GM21717 (cell line): ENCODE data around the gene MYOF.
"Not testable (repeated sequence)": the region's sequence is repeated elsewhere in the genome, so short reads cannot be mapped to it uniquely, and the experiment has no call there.

ENCODE experiments used
- ATAC-seq: cut with Tn5 transposase; IDR thresholded peaks from one replicate; pipeline ENCODE4 v1.9.1; 2021; ENCODE audit warnings: mild to moderate bottlenecking, moderate library complexity; ENCODE audit not compliant: unreplicated experiment

The MYOF gene

DNA sequence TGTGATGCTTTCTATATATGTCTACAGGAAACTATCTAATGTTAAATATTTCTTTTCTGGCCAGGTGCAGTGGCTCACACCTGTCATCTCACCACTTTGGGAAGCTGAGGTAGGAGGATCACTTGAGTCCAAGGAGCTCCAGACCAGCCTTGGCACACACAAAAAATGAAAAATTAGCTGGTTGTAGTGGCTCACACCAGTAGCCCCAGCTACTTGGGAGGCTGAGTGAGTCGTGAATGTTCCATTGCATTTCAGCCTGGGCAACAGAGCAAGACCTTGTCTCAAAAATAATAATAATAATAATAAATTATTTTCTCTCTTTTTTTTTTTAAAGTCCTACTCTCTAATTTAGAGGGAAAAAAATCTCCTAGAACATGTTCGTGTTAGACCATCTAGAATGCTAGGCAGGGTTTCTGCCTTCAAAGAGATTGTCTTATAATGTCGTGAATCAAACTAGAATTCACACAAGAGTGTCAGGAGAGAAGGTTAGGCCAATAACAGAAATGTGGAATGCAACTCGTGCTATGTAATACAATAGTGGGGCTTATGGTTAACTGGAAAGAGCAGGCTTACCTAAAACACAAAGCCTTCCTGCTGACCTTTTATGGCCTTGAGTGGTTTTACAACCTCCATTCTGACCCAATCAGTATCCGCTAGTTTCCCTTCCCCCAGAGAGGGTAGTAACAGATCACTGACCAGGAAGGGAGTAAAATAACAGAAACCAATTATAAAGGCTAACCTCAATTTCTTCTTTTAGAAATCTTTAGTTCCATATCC is 46.3 kb downstream of the MYOF start:
- ATAC-seq, result no peak

DNA sequence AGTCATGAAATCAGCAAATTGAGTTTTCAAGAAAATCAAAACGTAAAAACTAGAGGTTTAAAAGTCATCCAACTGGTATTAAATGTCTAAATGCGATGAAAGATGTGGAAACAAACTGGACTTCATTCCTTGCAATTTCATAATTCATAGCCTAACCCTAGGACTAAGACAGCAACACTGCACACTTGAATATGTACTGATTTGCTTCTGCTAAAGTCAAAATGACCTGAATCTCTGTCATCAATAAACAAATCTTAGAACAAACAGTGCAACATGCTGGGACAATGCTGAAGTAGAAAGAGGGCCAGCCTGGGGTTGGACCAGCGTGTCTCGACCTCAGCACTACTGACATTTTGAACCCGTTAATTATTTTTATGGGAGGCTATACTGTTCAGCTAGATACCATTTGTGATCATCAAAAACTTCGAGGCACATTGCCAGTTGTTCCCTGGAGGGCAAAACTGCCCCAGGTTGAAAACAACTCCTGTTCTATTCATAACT is 47.1 kb downstream of the MYOF start:
- ATAC-seq, result no peak

DNA sequence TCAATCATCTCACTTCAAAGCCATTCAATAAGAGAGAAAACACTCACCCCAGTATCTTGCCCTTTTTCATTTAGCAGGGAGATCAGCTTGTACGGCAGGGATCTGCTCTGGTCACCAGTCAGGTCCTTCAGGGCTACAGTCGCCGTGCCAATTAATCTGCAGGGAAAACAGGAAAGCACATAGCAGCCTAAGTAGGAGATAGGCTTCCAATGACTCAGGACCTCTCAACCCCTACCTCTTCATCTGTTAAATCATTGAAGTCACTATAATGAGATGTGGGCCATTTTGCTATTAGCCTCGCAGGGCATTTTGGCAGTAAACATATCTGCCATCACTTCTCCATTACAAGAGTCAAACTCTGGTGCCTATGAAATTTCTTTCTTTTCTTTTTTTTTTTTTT is 50.8 kb downstream of the MYOF start:
- no peak for ATAC-seq

DNA sequence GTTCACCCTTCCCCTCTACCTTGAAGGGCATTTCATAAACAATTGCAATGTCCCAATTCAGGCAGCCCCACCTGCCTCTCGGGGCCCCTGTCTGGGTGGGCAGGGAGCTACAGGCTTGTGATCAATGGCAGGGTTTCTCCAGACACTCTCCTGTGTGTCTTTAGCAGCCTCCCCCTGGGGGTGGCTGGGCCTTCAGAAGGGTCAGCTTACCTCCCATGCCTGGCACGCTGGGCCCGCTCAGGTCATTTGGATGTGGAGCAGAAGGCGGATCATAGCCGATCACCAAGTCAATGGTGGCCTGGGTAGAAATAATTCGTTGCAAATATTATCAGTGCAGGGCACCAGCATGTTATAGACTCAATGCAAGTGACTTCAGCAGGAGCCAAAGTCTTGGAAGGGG is 56.3 kb downstream of the MYOF start:
- no peak for ATAC-seq

DNA sequence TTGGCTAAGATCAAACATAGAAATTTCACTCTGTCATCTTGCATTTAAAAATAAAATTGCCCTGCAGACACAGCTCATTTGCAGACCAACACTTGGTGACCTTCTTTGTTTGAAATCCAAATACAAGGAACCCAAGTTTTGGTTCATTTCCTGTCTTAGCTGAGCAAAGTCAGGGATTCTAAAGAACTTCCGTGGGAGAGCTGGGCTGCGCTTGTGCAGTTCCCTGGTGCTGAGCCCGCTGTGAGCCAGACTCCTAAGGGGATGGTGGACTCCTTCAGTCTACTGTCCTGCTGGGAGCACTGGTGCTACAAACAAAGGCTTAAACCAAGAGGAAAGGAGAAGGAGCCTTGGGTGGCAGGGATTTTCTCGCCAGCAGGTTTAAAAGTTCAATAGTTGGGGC is 60.0 kb downstream of the MYOF start:
- no peak for ATAC-seq

DNA sequence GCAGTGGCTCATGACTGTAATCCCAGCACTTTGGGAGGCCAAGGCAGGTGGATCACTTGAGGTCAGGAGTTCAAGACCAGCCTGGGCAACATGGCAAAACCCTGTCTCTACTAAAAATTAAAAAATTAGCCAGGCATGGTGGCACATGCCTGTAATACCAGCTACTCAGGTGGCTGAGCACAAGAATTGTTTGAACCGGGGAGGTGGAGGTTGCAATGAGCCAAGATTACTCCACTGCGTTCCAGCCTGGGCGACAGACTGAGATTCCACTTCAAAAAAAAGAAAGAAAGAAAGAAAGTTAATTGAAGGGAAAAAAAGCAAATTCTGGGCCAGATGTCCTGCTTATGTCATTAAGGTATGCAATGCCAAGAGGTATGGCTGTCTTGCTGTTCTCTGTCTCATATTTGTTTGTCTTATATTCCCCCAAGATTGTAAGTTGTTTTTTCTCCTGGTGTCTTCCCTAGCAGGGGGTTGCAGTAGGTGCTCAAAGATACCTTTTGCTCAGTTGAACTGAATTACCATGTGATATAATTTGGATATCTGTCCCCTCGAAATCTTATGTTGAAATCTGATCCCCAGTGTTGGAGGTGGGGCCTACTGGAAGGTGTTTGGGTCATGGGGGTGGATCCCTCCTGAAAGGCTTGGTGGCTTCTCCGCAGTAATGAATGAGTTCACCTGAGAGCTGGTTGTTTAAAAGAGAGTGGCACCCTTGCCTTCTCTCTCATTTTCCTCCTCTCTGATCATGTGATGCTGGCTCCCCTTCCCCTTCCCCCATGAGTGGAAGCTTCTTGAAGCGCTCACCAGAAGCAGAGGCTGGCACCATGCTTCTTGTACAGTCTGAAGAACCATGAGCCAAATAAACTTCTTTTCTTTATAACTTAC is 60.9 kb downstream of the MYOF start:
- ATAC-seq, result no peak

DNA sequence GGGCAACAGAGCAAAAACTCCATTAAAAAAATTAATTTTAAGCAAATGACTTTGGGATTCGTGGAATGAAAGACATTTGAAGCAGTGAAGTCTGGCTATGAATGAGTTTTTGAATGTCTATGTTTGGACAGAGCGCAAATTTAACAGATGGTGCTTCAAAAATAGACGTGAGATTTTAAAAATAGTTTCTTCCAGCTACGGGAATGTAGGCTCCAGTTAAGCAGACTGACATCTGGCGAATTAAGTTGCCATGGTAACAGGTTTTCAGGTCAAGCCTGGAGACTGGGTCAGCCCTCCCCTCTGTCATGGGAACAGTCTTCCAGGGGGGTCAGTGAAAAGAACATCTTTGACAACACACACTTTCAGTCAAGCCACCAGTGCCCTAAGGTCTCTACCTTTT is 62.0 kb downstream of the MYOF start:
- no peak for ATAC-seq

DNA sequence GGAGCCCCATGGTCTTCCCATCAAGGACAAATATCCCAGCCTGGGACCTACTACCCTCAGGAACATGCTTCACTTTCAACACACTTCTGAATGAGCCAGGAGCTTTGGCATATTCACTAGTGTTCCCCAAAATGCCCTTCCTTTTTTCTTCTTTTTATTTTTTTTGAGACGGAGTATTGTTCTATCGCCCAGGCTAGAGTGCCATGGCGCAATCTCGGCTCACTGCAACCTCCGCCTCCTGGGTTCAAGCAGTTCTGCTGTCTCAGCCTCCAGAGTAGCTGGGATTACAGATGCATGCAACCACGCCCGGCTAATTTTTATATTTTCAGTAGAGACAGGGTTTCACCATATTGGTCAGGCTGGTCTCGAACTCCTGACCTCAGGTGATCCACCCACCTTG is 63.1 kb downstream of the MYOF start:
- ATAC-seq, result not testable (repeated sequence)

DNA sequence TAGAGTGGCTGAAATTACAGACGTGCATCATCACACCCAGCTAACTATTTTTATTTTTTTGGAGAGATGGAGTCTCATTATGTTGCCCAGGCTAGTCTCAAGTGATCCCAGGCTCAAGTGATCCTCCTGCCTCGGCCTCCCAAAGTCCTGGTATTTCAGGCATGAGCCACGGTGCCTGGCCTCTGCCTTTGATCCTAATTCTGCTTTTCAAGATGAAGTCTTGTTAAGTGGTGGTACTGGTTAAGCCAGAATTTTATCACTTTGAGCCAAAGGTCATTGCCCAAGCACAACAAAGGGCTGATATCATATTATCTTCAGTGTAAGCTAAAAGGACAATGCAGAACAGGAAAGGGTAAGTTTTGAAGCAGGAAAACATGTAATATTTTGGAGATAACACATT is 64.2 kb downstream of the MYOF start:
- ATAC-seq, result no peak

DNA sequence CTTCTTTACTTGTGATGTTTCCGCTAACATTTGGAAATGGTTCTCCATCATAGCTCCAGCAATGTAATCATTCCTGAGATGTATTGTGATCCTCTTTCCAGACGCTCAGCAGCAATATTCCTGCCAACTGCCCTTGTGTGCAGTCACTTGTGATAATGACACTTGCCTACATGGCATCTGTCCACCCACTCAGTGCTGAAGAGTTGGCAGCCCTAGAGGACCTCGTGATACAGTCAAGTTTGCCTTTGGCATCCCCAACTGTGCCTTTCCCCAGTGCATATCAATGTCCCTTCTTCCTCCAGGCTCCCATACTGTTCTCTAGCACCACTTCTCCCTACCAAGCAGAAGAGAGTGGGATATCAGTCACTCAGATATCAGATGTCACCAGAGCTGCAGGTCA is 64.9 kb downstream of the MYOF start:
- no peak for ATAC-seq

DNA sequence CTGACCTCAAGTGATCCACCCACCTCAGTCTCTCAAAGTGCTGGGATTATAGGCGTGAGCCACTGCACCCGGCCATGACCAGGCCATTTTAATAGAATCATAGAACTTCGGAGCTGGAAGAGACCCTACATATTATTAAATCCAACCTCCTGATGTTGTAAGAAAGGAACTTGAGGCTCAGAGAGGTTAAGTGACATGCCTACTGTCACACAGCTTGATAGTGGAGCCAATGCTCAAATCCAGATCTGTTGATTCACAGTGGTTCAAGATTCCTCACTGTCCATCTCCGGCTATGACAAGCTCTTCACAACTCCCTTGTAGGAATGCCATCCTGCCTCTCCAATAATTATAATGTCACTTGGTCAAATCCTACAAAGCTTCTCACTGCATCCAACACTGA is 65.3 kb downstream of the MYOF start:
- no peak for ATAC-seq

DNA sequence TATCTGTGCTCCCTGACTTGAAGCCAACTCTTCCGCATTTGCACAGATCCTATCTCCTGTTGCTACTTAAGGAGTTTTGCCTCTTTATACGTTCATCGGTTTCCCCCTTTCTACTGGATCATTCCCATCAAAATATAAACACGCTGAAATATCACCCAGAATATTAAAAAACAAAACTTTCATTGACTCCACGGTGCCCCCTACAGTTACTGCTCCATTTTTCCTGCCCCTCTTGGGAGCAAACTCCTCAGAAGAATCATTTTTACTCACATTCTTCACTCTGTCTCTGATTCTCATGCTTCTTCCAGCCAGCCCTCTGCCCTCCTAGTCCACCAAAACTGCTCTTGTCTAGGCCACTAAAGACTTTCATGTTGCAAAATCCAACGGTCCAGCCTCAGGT is 66.4 kb downstream of the MYOF start:
- no peak for ATAC-seq

DNA sequence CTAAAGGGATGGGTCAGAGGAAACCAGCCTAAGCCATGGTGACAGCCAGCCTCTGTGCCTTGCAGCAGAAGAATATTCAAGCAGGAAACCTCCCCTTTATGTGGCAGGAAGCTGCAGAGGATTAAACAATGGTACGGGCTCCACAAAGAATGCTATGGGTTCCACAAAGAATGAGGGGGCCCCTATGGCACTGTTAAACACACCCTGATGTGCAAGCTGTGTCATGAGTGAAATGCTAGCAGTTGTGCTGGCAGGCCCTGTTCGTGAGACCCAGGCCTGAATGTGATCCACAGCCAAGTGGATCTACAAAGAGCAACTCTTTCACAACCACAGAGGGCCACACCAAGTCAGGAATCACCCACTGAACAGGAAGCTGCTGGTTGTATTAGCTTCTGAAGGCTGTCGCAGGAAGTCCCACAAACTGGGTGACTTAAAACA is 68.9 kb downstream of the MYOF start:
- no peak for ATAC-seq

DNA sequence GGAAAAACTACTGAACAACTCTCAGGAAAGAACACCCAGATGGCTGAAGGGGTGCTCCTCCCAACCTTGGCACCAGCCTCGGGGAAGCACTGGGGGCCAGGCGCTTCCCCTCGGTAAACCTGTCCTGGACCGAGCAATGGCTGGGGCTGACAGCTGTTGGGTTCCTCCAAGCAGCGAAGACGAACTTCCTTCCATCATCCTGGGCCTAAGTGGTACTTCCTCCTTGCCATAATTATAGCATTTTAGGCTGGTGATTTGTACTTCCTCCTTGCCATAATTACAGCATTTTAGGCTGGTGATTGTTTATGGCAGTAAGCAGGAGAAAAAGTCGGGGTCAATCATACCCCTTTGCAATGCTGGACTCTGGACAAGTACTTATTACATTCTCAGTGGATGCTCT is 69.3 kb downstream of the MYOF start:
- ATAC-seq, result no peak

DNA sequence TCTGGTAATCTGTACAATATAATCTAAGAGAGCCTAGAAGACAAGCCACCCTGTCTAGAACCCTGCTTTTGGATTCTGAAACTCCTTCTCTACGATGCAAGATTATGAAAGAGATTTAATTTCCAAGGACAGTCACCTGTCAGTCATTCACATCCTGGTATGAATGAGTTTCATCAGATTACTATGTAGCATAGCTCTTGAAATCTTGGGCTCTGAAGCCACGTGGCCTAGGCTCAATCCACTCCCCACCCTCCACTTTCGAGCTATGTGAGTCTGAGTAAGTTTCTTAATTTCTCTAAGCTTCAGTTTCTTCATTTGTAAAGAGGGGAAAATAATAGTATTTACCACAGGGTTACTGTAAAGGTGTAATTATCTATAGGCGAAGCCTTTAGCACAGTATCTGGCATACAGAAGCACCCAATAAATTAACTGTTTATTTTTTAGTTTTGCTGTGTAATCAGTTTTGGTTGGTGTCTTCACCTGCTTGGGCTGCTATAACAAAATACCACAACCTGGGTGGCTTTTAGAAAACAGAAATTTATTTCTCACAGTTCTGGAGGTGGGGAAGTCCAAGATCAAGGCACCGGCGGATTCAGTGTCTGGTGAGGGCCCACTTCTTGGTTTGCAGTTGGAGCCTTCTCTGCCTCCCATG is 71.3 kb downstream of the MYOF start:
- no peak for ATAC-seq

DNA sequence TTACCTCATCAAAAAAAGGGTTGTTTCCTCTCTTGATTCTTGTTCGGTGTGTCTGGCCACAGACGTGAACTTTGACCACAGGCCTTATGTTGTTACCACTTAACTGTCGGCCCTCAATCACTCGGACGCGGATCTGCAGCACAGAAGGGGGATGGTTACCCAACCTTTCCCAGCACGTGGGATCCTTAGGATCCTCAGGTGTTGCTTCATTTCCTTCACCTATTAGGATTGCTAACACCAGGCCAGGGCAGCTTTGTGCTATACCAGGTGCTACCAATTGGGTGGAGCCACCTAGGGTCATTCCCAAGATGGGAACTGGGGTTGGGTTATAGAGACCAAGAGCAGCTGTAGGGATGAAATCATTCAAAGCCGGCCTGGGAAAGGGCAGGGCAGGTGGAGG is 73.4 kb downstream of the MYOF start:
- ATAC-seq, result no peak

DNA sequence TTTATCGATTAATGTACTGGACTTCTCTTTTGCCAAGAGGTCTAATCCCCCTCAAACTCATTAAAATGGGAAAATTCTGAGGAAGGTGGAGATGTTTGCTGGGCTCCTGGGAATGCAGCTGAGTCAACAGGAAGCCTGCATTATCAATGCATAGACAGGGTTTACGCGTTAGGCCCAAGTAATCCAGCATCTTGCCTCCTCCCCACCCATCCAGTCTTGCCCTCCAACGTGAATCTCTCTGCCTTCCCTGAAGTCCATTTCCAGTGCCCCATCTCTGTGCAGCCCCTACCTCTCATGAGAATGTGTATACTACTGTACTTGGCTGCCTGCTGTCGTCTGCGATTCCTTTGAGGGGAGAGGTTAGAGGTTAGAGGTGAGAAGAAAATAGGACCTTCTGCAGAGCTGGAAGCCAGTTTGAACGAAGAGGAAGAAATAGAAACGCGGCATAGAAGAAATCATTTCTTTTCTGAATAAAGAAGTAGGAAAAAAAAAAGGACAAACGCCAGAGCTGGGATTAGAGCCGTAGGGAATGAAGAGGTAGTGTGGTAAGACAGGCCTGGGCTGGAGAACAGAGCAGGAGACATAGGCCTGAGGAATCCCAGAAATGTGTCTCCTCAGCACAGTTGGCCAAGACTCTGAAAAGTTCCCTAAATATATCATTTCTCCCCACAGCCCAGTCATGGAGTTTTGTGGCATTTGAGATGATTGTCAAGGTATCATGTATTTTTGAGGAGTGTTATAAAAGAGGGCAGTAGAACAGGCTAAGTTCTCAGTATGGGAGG is 75.6 kb downstream of the MYOF start:
- no peak for ATAC-seq

DNA sequence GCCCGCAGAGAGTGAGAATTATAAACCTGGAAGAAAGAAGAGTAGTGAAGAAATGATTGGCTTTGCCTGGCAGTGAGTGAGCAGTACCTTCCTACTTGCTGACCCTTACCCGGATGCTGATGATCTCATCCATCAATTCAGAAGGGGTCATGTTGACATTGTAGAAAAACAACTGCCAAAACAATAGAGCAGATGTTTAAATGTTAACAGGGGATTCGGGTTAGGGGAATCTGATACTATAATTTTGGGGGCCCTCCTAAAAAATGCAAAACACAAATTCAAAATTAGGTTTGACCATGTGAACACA is 78.1 kb downstream of the MYOF start:
- no peak for ATAC-seq

DNA sequence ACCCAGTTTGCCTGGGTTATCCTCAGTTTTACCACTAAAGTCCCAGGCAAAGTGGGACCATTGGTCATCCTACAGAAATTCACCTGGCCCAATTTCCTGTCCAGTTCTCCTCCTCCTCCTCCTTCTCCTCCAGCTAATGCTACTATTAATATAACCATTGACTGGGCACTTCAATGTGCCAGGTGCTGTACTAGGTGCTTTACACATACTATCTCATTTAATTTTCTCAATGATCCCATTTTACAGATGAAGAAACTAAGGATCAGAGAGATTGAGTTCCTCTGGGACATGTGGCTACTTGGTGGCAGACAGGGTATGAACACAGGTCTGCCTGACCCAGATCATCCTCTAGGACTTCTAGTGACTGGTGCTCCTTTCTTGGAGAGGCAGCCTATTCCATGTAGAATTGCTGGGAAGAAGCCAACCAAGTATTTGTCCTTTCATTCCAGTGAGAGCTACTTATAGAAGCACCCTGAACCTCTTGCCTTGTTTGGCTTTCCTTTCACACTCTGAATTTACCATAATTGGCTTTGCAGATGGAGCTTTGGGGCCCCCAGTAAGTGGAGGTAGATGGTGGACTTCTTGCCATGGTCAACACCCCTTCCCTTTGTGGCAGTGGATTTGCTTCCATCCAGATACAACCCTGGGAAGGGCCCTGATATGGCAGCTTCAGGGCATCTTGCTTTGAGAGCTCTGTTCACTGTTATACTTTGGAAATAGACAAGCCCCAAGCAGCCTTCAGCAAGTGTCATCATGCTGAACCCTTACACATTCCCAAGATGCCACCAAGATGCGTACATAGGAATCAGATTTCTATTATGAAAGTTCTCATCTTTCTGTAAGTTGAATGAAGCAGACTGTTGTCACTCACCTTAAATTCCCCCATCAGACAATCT is 78.7 kb downstream of the MYOF start:
- no peak for ATAC-seq

DNA sequence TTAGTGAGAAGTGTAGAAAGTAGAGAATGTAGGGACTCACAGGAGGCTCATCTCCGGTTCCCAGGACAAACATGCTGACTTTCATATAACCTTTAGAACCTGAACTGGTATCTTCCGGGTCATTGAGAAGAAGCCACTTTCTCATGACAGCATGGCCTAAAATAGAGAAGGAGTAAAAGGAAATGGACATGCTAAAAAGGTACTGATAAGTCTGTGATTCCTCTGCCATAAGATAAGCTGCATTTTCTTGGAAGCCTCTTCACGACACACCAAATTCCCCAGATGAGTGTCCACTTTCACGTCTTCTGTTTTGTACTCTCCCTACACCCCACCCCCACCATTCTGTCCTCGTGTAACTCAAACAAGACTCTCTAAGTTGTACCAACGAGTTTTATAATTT is 79.9 kb downstream of the MYOF start:
- ATAC-seq, result no peak
